GM19468 (cell line): ENCODE data around the gene TENM3.

Experiments used
- ATAC-seq: cut with Tn5 transposase; IDR thresholded peaks from one replicate; pipeline ENCODE4 v1.9.1; 2021; ENCODE audit warnings: mild to moderate bottlenecking, moderate library complexity, moderate number of reproducible peaks; ENCODE audit not compliant: unreplicated experiment; ENCODE audit errors: extremely low read depth

TENM3 gene

DNA sequence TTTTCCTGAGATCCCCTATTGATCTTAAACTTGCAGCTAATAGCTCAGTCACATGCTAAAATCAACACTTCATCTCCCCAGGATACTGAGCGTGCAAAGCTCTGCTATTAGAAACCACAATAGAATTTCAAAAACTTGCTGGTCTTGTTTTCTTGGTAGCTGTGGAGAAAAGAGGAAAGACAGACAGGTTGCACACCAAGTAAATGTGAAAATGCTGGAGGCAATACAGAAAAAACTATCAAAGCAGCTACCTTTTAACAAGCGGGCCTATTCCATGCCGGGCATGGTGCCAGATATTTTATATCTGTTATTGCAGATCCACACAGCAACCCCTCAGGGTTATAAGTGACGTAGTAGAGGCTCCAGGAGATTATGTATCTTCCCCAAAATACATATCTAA, 502.0 kb downstream of the TENM3 start:
- ATAC-seq, result no peak

DNA sequence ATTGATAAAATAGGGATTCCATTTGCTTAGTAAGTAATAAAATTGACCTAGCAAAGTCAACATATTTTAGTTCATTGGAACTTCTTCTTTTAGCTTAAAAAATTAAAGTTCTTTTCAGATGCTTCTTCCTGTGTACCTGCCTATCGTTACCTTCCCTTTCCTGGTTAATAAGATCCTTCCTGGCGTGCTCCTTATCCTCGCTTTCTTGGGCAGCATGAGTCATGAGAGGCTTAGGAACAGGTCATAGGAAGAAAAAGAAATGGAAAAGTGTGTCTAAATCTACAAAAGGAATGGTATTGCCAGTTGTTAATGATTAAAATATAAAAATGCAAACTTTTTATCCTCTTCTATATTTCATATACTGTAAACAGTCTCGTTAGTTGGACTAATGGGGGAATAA, 503.7 kb downstream of the TENM3 start:
- ATAC-seq, result no peak

DNA sequence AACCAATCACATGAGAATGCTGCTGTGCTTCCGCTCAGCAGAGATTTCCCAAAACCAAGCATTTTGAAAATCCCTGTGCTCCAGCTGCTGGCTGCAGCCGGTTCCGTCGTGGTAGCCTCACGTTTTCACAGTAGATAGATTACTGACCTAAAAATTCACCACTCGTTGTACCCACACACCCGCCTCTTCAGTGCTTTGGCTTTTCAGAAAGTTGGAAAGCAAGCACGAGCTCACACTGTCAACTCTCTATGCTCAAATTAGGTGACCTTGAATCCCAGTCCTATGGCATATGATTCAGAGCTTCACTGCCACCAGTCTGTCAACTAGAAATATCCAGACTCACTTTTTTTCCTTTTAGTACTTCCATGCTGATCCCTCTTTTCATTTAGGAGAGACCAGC, 505.1 kb downstream of the TENM3 start:
- no peak for ATAC-seq

DNA sequence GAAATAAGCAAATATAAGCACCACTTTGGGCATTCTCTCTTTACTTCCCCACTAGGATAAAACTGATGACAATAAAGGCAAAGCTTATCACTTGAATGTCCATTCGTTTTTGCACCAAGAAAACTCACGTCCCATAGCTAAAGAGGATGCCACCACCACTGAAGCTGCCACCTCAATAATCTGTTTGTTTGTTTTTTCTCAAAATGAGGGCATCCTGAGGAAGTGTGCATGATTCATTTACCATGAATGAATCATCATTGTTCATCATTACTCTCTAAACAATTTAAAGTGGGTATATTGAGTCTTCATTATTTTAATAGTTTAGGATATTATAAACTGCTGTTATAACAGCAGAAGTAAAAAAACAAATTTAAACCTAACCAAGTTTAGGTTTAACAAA, 505.7 kb downstream of the TENM3 start:
- no peak for ATAC-seq

DNA sequence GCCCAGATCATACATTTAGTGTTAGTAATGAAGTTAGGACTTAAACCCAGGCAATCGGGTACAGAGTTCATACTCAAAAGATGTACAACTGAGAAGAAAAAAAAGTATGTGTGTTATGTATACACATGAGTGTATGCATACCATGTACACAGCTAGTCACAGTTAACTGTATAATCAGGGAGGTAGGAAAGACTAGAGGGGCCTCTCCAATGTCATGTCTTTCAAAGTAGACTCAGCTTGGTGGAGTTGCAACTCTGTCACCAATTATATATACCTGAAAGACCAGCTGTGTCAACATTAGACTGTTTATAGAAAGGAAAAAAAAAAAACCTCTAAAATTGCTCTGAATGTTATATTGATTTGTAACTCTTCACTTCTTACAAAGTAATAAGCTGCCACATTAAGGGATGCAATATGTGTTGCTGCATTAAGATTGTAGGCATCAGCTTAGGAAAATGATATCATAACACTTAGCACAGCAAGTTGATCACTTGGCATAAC, 506.5 kb downstream of the TENM3 start:
- ATAC-seq, result no peak

DNA sequence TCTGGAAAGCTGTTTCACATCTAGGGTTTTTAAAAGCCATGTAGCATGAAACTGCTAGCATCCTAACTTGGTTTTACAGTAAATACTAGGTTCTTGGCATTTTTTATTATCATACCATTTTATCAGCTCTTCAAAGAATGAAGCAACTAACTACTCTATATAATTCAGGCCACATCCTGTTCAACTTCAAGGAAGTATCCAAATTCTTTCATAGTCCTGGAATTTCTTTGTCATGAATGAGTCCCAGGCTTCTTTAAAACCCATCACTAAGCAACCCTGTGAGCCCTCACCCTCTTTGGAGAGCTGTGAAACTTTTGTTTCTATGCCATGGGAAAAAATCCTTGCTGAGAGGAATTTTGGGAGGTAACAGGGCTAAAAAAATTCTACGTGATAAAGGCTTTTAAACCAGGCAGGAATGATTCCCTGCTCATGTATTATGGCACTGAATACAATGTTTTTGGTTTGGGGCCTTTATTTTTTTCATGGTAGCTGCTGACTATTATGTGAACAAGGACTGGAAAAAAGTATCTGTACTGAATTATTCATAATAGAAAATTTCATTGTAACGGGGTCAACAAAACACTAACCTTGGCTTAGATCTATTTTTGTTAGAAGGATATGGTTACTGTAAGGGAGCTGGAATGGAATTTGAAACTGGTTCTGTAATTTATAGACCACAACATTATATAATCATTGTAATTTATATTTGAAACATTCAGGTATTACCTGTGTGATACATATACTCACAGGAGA, 509.1 kb downstream of the TENM3 start:
- ATAC-seq, result no peak

DNA sequence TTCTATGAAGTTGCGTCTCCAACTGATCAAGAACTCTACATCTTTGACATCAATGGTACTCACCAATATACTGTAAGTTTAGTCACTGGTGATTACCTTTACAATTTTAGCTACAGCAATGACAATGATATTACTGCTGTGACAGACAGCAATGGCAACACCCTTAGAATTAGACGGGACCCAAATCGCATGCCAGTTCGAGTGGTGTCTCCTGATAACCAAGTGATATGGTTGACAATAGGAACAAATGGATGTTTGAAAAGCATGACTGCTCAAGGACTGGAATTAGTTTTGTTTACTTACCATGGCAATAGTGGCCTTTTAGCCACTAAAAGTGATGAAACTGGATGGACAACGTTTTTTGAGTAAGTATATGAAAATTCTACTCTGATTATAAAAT, 511.7 kb downstream of the TENM3 start:
- no peak for ATAC-seq

DNA sequence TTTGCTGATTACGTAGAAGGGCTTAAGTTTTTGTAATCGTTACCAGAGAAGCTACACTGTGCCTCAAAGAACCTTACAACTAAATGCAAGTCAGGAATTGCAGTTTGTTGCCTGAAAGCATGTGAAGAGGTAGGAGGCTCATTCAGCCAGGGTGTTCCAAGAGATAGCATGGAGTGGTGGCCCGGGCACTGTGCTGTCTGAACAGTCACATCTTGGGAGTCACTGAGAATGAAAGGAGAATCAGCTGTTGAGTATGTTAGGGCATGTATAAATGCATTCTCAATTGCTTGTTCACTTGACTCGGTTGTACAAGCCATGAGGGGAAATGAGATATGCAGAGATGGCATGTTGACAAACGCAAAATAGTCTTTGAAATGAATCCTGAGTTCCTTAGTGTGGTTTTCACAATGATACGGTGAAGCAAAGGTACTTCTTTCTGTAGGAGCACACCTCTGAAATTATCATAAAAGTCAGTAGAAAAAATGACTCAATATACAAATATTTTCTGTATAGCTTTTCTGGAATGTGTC, 513.0 kb downstream of the TENM3 start:
- no peak for ATAC-seq

DNA sequence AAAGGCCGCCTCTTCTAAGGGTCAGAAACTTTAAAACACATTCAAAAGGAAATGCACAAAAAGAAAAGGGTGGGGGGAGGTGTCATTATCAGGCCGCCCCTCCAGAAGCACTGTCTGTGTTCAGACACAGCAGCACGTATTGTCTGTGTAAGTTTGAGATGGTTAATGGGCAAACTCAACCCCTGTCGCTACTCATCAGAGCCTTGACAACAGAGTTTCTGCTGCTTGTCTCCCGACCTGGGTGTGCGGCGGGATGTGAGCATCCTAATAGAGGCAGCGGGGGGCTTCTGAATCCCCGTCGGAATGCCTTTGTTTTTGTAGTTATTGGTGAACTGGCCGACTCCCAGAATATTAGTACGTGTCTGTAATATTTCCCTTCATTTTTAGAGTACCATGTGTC, 515.1 kb downstream of the TENM3 start:
- ATAC-seq, result no peak

DNA sequence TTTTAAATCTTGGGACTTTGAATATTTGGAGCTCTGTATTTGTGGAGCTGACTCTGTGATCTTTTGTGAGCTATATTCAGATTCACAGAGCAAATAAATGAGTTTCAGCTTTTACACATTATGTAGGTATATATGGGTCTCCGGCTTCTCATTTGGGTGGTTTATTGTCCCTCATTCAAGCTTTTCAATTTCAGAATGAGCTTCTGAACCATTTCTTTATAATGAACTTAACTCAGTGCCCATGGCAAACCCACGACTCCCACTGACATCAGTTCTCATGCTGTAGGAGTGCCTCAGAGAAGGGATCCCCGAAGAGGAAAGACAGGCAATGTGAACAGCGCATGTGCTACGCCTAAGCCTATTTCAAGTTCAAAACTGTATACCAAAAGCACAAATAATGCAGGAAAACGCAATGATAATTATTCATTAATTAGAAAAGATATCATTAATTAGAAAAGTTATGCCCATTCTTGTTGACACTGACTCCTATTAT, 517.4 kb downstream of the TENM3 start:
- no peak for ATAC-seq

DNA sequence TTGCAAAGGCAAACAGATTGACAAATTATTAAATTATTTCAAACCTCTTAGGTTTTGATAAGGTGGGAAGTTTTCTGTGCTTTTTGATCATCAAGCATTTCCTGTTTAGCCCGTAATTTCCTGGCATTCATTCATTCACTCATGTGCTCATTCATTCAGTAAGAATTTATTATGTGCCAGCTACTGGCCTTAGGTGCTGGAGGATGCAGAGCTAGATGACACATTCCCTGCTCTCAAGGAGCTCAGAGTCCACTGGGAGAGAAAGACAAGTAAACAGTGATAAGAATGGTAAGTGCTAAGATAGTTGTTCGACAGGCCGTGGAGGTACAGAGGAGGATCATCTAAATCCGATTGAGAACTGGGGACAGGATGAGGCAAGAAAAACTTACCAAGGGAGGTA, 520.9 kb downstream of the TENM3 start:
- no peak for ATAC-seq

DNA sequence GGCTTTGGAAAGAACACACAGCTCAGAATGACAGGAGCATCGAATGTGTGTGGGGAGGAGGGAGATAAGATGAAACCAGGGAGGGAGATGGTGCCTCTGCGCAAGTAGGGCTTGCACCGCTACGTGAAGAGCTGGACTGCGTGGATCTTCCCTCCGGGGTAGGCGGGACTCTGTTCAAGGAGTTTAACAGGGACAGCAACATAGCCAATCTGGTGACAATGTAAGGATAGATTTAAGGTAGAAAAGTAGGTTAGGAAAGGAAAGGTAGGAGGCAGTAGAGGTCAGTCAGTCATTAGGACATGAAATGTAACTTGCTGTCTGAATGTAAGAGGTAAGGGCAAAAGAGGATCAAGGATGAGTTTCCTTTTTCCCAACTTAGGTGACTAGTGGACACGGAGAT, 521.4 kb downstream of the TENM3 start:
- ATAC-seq, result no peak

DNA sequence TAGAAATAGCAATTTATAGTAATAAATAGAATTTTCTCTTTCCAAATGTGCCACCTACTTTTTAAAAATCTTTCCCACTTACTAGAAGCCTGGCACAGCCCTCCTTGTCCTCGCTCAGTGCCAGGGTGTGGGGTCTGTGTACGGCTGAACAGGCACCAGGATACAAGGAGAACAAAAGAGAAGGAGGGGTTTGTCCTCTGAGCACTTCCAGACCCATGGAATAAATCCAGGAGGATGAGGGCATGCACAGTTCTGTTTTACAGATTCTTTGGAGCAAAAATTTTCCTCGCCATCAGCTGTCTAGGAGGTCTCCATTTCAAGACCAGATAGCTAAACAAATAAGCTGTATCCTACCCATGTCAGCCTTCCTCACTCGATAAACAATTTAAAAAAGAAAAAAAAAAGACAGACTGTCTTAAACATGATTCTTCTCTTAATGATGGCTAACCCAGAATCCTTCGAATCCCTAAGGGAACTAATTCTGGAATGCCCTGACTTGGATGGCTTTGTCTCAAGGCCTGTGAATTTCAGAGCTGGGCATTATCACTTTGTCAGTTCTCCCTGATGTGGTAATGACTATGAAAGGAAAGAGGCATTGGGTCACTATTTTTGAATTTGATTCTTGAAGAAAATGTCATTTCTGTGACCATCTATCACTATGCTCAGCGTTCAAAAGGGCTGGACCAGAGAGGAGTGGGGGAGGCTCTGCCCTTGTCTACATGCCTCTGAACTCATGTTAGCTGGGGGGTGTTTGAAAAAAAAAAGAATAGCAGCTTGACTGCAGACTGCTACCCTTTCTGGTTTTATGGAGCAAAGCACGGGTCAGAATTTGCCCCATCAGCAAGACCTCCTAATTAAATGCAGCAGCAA, 523.0 kb downstream of the TENM3 start:
- ATAC-seq, result no peak

DNA sequence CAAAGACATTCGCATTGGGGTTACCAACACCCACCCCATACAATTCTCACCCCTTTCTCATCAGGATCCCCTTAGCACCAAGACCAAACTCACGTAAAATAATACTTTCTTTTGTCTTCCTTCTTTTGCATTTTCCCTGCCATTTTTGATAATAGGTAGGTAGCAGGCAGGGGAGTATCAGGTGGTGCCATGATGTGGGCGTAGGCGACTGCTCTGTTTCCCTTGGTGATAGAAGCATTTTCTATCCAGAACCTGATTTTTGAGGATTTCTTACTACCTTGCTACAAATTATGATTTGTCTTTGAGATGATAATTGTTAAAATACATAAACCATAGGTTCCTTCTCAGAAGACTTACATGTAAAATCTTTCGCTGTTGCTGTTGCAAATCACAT, 523.7 kb downstream of the TENM3 start:
- ATAC-seq, result no peak

DNA sequence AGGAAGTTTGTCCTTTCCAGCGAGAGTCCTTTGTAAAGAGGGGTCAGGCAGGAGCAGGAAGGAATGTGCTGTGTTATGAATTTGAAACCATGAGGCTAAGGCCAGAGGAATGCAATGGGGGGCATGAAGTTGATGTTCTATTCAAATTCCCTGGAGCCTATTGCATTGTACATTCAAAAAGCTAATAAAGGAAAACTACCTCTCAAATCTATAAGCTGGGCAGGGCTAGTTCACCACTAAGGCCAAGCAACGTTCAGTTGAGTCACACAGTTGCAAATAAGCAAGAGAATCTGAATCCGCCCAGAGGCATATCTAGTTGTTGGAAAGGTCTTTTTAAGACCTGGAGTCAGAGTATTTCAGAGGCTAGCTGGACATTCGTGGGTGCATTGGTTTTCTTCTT, 525.6 kb downstream of the TENM3 start:
- ATAC-seq, result no peak

DNA sequence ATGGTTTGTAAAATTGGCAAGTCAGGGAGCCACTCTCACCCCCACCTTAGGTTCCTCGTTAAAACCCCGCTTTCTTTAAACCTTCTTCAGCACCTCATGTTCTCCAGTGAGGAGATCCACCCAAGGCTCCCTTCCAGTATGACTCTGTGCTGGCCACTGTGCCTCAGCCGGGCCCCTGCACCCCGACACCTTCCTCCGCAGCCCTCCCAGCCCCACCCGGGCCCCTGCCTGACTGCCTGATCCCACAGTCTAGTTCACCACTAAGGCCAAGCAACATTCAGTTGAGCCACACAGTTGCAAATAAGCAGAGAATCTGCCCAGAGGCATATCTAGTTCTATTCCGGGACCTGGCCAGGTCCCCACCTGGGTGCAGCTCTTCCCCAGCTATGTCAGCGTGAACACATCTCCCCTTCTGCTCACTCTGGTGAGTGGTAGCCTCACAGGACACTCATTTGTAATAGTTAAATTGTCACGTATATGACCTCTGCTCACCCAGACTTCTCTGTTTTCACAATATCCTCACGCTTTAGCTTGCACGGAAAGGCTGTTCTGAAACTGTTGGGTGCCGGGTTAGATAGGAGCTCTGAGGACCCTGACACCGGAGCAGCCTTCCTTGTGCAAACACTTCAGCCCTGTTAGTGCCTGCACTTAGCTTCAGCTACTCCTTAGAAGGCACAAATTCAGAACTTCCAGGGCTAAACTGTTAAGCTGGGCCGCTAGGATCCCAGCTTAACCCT, 527.2 kb downstream of the TENM3 start:
- no peak for ATAC-seq

DNA sequence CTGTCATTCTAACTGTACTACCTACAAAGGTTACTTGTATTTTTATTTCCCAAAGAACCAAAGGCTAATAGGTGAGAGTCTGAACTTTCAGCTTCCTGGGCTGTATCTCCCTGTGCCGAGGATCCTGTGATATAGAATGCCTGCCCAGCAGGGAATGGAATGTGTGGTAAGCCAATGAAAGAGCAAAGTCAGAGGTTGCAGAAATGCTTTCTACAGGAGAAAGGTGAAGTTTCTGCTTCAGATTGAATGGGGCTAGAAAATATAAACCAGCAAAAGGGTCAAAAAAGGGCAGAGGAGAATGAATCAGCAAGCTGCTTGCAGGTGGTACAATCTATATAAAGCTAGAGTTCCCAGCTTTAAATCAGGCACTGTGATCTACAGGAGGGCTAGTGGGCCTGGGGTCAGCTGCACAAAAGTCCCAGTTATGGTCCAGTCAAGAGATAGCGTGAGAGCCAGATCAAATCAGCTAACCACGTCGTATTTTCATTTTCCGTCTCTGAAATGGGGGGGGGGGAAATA, 527.9 kb downstream of the TENM3 start:
- no peak for ATAC-seq

DNA sequence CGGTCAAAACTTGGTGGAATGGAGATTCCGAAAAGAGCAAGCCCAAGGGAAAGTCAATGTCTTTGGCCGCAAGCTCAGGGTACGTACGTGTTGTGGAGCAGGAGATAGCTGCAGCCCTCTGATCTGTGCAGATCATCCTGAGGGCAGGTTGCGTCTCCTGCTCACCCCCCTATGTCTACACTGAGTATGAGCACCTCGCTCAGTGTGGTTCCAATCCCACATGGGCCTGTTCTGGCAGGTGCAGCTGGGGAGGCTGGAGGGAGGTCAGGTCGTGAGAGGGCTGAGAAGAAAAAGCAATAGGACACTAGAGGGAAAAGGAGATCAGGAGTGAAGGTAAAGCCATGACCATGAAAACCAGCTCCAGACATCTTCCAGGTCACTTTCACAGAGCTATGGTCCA, 531.9 kb downstream of the TENM3 start:
- no peak for ATAC-seq

DNA sequence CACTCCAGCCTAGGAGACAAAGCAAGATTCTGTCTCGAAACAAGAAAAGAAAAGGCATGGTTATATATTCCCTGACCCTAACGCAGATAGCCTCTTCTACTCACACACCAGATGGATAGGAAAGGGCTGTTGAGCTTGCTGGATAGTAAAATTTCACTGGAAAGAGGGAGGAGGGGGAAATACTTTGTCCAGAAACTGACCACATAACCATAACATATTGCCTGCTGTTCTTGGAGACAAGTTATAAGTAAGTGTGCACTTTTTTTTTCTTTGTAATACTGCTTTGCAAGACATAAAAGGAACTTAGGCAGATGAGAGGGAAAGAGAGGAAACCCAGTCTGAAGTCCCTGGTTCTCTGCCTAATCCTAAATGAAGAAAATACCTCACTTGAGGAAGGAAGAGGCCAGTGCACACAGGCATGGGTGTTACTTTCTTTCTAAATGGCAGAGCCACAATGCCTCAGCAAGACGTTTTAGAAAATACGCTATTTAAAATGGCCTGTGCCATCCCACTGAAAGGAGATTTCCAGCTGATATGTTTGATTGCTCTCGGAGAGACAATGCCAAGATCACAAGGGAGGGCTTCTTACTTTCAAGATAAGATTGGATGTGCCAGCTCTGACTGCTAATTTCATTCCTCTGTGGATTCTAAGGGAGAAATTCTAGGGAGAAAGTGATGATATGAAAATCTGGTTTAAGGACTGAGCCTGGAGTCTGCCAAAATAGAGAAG, 533.3 kb downstream of the TENM3 start:
- no peak for ATAC-seq
